ENCODE results near the gene ATG2B.

ATG2B gene

GRCh38 chr14:96345669-96346068, 17.5 kb downstream of the ATG2B start:
- Histone ChIP-seq H3K4me1 (ENCODE audit: insufficient read depth, low read length, poor library complexity, severe bottlenecking) (no peaks in the 10 kb centered on the region), H3F3A (ENCODE audit: low read depth) (no peaks in the 10 kb centered on the region), H4K20me1 (ENCODE audit: insufficient read depth, low read length, poor library complexity, severe bottlenecking) (no peaks in the 10 kb centered on the region), H3K9ac (ENCODE audit: low read depth, low read length, poor library complexity, severe bottlenecking) (no peak overlapping the region), H3K4me3 (ENCODE audit: low read length, poor library complexity, severe bottlenecking) (no peak overlapping the region), H3K9me2 (replicated peaks; ENCODE audit: low read depth, low read length) (no peaks in the 10 kb centered on the region), H3K9me3 (ENCODE audit: insufficient read depth, low read depth, low read length) (no peaks in the 10 kb centered on the region), H3K4me2 (ENCODE audit: low read depth, low read length, poor library complexity, severe bottlenecking) (no peak overlapping the region), H3K36me3 (ENCODE audit: insufficient read depth, low read length) (peaks cover 7% of the 10 kb centered on the region; the same call in 1 of the 2 replicates), H3K79me2 (ENCODE audit: insufficient read depth, low read length) (no peaks in the 10 kb centered on the region), H3K27me3 (ENCODE audit: insufficient read depth, low read length, poor library complexity, severe bottlenecking) (no peaks in the 10 kb centered on the region), H2AFZ (ENCODE audit: low read length) (no peak overlapping the region)
- TF ChIP-seq CTCF (conservative IDR thresholded peaks at IDR 0.05; ENCODE audit: low read length) (no peak), EZH2phosphoT487 (IDR thresholded peaks at IDR 0.05; ENCODE audit: borderline replicate concordance) (no peak)

- peaks cover 19% of the 10 kb centered on the region; the same call in 1 of the 2 replicates for H3K36me3 ChIP-seq (ENCODE audit: insufficient read depth, low read length)
- H3K9me3 ChIP-seq (ENCODE audit: insufficient read depth, low read depth, low read length), result no peaks in the 10 kb centered on the region
- no peak overlapping the region for H3K4me2 ChIP-seq (ENCODE audit: low read depth, low read length, poor library complexity, severe bottlenecking)
- H3K9me2 ChIP-seq (replicated peaks; ENCODE audit: low read depth, low read length), result no peaks in the 10 kb centered on the region
- H3K79me2 ChIP-seq (ENCODE audit: insufficient read depth, low read length), result no peaks in the 10 kb centered on the region
- no peaks in the 10 kb centered on the region for H3F3A ChIP-seq (ENCODE audit: low read depth)
- H2AFZ ChIP-seq (ENCODE audit: low read length), result no peak overlapping the region
- TF ChIP-seq EZH2phosphoT487 (IDR thresholded peaks at IDR 0.05; ENCODE audit: borderline replicate concordance) (no peak), CTCF (conservative IDR thresholded peaks at IDR 0.05; ENCODE audit: low read length) (no peak)
- no peaks in the 10 kb centered on the region for H3K27me3 ChIP-seq (ENCODE audit: insufficient read depth, low read length, poor library complexity, severe bottlenecking)
- H3K4me3 ChIP-seq (ENCODE audit: low read length, poor library complexity, severe bottlenecking), result no peak overlapping the region
- no peaks in the 10 kb centered on the region for H4K20me1 ChIP-seq (ENCODE audit: insufficient read depth, low read length, poor library complexity, severe bottlenecking)
- no peaks in the 10 kb centered on the region for H3K4me1 ChIP-seq (ENCODE audit: insufficient read depth, low read length, poor library complexity, severe bottlenecking)
- H3K9ac ChIP-seq (ENCODE audit: low read depth, low read length, poor library complexity, severe bottlenecking), result no peak overlapping the region
Observed at GRCh38 chr14:96341323-96341722, 21.8 kb downstream of the ATG2B start.

- H2AFZ ChIP-seq (ENCODE audit: low read length), result no peak overlapping the region
- H3K27me3 ChIP-seq (ENCODE audit: insufficient read depth, low read length, poor library complexity, severe bottlenecking), result no peaks in the 10 kb centered on the region
- TF ChIP-seq CTCF (conservative IDR thresholded peaks at IDR 0.05; ENCODE audit: low read length) (no peak), EZH2phosphoT487 (IDR thresholded peaks at IDR 0.05; ENCODE audit: borderline replicate concordance) (no peak)
- no peak overlapping the region for H3K4me2 ChIP-seq (ENCODE audit: low read depth, low read length, poor library complexity, severe bottlenecking)
- H3K9ac ChIP-seq (ENCODE audit: low read depth, low read length, poor library complexity, severe bottlenecking), result no peak overlapping the region
- no peaks in the 10 kb centered on the region for H3K9me2 ChIP-seq (replicated peaks; ENCODE audit: low read depth, low read length)
- peaks cover 24% of the 10 kb centered on the region; the same call in 1 of the 2 replicates for H3K36me3 ChIP-seq (ENCODE audit: insufficient read depth, low read length)
- no peaks in the 10 kb centered on the region for H3K4me1 ChIP-seq (ENCODE audit: insufficient read depth, low read length, poor library complexity, severe bottlenecking)
- H3F3A ChIP-seq (ENCODE audit: low read depth), result no peaks in the 10 kb centered on the region
- no peak overlapping the region for H3K4me3 ChIP-seq (ENCODE audit: low read length, poor library complexity, severe bottlenecking)
- no peaks in the 10 kb centered on the region for H4K20me1 ChIP-seq (ENCODE audit: insufficient read depth, low read length, poor library complexity, severe bottlenecking)
- no peaks in the 10 kb centered on the region for H3K9me3 ChIP-seq (ENCODE audit: insufficient read depth, low read depth, low read length)
- H3K79me2 ChIP-seq (ENCODE audit: insufficient read depth, low read length), result no peaks in the 10 kb centered on the region
Observed at GRCh38 chr14:96338551-96338950, 24.6 kb downstream of the ATG2B start.

All from Loucy (cell line).